ENCODE measurements around the gene TBC1D4.

DNA sequence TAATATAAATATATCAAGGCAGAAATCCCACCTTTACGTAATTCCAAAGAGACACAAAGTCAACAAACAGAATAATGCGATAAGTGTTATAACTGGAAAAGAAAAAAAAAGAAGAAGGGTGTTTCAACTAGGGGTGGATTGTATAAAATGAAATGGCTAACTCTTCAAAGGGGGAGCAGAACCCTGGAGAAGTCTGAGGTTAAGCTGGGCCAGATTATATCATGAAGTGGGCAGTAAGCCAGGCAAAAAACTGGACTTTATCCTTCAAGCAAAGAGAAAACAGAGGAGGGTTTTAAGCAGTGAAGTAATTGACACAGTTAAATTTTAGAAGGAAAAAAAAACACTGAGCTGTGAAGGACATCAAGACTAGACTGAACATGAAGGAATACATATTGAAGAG is 41.9 kb downstream of the TBC1D4 start:
- TF ChIP-seq, protein P1, sequence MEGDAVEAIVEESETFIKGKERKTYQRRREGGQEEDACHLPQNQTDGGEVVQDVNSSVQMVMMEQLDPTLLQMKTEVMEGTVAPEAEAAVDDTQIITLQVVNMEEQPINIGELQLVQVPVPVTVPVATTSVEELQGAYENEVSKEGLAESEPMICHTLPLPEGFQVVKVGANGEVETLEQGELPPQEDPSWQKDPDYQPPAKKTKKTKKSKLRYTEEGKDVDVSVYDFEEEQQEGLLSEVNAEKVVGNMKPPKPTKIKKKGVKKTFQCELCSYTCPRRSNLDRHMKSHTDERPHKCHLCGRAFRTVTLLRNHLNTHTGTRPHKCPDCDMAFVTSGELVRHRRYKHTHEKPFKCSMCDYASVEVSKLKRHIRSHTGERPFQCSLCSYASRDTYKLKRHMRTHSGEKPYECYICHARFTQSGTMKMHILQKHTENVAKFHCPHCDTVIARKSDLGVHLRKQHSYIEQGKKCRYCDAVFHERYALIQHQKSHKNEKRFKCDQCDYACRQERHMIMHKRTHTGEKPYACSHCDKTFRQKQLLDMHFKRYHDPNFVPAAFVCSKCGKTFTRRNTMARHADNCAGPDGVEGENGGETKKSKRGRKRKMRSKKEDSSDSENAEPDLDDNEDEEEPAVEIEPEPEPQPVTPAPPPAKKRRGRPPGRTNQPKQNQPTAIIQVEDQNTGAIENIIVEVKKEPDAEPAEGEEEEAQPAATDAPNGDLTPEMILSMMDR (conservative IDR thresholded peaks at IDR 0.05 in 1 of 2, IDR thresholded peaks at IDR 0.05 in 1 of 2; ENCODE audit: low read depth in 1 of 2, low read length in 2 of 2) = no peak
- TF ChIP-seq EZH2 (IDR thresholded peaks at IDR 0.05; ENCODE audit: low read length, missing control alignments) = no peak

All from fibroblast of lung (primary cell).